A549 treated with Mapracorat at 1 μM for 4 hours (cell line): ENCODE results near the gene IFNA17. TPM values are rescaled to one million over a fixed set of nuclear protein-coding genes. Genes with fewer than 3 reads are reported as not detected.

ENCODE experiments used
- total RNA-seq: library from RNA; stranded (reverse); fragments of 200-300 nt; extraction: Qiagen RNA extraction; gene quantifications from 5 replicates; pipeline ENCODE4 v1.2.3, GENCODE V29; 2022

The IFNA17 gene
- total RNA-seq: not detected in 5 replicates

DNA sequence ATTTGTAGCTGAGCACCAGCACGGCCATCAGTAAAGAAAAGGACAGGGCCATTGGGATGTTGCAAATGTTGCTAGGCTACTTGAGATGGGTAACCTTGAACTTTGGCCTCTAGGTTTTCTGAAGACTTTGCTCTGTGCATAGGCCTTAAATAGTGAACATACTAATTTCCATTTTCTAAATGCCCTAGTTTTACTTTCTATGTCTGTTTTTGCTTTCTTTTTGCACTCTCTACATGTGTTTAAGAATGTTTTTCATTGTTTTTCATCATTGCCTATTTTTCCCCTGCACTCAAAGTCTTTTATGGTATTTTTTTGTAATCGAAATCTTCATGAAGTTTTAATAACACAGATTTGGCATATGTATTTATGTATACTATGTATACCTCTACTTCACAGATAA, at the start of gene IFNA17:
TSS of gene IFNA17 (minus strand) at position 101 of the 400 bp plus-strand sequence. CDS start at position 52, 49 bp downstream.

GRCh38 chr9:21239911-21240310, 11.9 kb upstream of the IFNA17 start, which contains the start of gene IFNA14:
IFNA14 (minus strand) TSS chr9:21240005; CDS start chr9:21239935, 70 bp downstream.

DNA sequence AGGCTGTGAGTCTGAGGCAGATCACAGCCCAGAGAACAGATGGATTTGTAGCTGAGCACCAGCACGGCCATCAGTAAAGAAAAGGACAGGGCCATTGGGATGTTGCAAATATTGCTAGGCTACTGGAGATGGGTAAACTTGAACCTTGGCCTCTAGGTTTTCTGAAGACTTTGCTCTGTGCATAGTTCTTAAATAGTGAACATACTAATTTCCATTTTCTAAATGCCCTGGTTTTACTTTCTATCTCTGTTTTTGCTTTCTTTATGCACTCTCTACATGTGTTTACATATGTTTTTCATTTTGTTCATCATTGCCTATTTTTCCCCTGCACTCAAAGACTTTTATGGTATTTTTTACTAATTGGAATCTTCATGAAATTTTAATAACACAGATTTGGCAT, 10.8 kb downstream of the IFNA17 start, which contains the start of gene IFNA16:
TSS of gene IFNA16 (minus strand) at position 101 of the 400 bp plus-strand sequence. CDS start at position 95, 6 bp downstream.

DNA sequence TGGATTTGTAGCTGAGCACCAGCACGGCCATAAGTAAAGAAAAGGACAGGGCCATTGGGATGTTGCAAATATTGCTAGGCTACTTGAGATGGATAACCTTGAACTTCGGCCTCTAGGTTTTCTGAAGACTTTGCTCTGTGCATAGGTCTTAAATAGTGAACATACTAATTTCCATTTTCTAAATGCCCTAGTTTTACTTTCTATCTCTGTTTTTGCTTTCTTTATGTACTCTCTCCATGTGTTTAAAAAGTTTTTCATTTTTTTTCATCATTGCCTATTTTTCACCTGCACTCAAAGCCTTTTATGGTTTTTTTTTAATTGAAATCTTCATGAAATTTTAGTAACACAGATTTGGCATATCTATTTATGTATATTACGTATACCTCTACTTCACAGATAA, 21.0 kb downstream of the IFNA17 start, which contains the start of gene IFNA10:
TSS of gene IFNA10 (minus strand) at position 101 of the 400 bp plus-strand sequence. CDS start at position 55, 46 bp downstream.

GRCh38 chr9:21202105-21202504, 25.9 kb downstream of the IFNA17 start, which contains the start of gene IFNA7:
IFNA7 (minus strand) TSS chr9:21202205; CDS start chr9:21202165, 40 bp downstream.

DNA sequence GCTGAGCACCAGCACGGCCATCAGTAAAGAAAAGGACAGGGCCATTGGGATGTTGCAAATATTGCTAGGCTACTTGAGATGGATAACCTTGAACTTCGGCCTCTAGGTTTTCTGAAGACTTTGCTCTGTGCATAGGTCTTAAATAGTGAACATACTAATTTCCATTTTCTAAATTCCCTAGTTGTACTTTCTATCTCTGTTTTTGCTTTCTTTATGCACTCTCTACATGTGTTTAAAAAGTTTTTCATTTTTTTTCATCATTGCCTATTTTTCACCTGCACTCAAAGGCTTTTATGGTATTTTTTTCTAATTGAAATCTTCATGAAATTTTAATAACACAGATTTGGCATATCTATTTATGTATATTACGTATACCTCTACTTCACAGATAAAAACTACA, 40.5 kb downstream of the IFNA17 start, which contains the start of gene IFNA4:
TSS of gene IFNA4 (minus strand) at position 101 of the 400 bp plus-strand sequence. CDS start at position 45, 56 bp downstream.

Other genes starting within 250 kb of the IFNA17 start
- gene HACD4, start 196.6 kb downstream of the IFNA17 start, total RNA-seq: 0.93 to 1.1 TPM (median 0.99 TPM) in 5 replicates
- not detected in 5 replicates for gene IFNB1, start 150.3 kb downstream of the IFNA17 start, total RNA-seq
- not detected in 5 replicates for gene IFNW1, start 86.4 kb downstream of the IFNA17 start, total RNA-seq
- gene IFNA21, start 61.6 kb downstream of the IFNA17 start, total RNA-seq: not detected in 5 replicates
- gene IFNA4, start 40.6 kb downstream of the IFNA17 start, total RNA-seq: not detected in 5 replicates
- gene IFNA7, start 26.0 kb downstream of the IFNA17 start, total RNA-seq: not detected in 5 replicates
- not detected in 5 replicates for gene IFNA10, start 21.1 kb downstream of the IFNA17 start, total RNA-seq
- gene IFNA16, start 10.9 kb downstream of the IFNA17 start, total RNA-seq: not detected in 5 replicates
- gene IFNA14, start 11.8 kb upstream of the IFNA17 start, total RNA-seq: not detected in 5 replicates
- gene IFNA5, start 77.1 kb upstream of the IFNA17 start, total RNA-seq: not detected in 5 replicates
- gene KLHL9, start 107.2 kb upstream of the IFNA17 start, total RNA-seq: 14.0 to 19.9 TPM (median 18.3 TPM) in 5 replicates
- not detected in 5 replicates for gene IFNA6, start 122.7 kb upstream of the IFNA17 start, total RNA-seq
- gene IFNA13, start 139.8 kb upstream of the IFNA17 start, total RNA-seq: not detected in 5 replicates
- gene IFNA2, start 157.2 kb upstream of the IFNA17 start, total RNA-seq: not detected in 5 replicates
- not detected in 5 replicates for gene IFNA8, start 180.9 kb upstream of the IFNA17 start, total RNA-seq
- not detected in 5 replicates for gene IFNA1, start 212.2 kb upstream of the IFNA17 start, total RNA-seq